Thyroid gland (tissue), 4 donors: ENCODE results near the gene SLC19A1.

Experiments used
- CTCF ChIP-seq, 6 experiments: fragments of 200-600 bp in 3 of 6; fragments of 450-650 bp in 3 of 6; sonication (generic) in 3 of 6; IDR thresholded peaks; one replicate each; pipeline ENCODE4 v1.5.1; 2016 to 2019; ENCODE audit warnings: antibody characterized with exemption in 6 of 6, mild to moderate bottlenecking in 2 of 6, inconsistent platforms in 1 of 6, moderate library complexity in 1 of 6
- POLR2A ChIP-seq, 2 donors: fragments of 450-650 bp; IDR thresholded peaks; one replicate each; pipeline ENCODE4 v1.6.1; 2017; ENCODE audit warnings: antibody characterized with exemption in 2 of 2, mild to moderate bottlenecking in 2 of 2, moderate library complexity in 1 of 2

- TF ChIP-seq CTCF (IDR thresholded peaks at IDR 0.05) (no peak), POLR2A (IDR thresholded peaks at IDR 0.05) (no peak)
Measured at GRCh38 chr21:45590726-45591618, 48.7 kb upstream of the SLC19A1 start.
